DND-41 (cell line): ENCODE data around the gene ERG.

Experiments used
- CTCF ChIP-seq: IDR thresholded peaks from 2 replicates; pipeline ENCODE4 v1.5.1; 2012; ENCODE audit warnings: borderline replicate concordance, low read length, moderate library complexity, mild to moderate bottlenecking; ENCODE audit not compliant: poor library complexity, severe bottlenecking; ENCODE audit errors: extremely low read depth
- EZH2 ChIP-seq: IDR thresholded peaks from 3 replicates; pipeline ENCODE4 v1.6.1; 2012; ENCODE audit warnings: borderline replicate concordance, low read depth, mild to moderate bottlenecking, moderate library complexity, low read length, inconsistent platforms; ENCODE audit not compliant: severe bottlenecking

- TF ChIP-seq CTCF (no peak), EZH2 (no peak)
Measured at GRCh38 chr21:38367646-38368045, 130.6 kb downstream of the ERG start.
